SK-N-MC (cell line): ENCODE measurements around the gene HASPIN.

Source experiments
- EZH2 ChIP-seq: fragments of 200-600 bp; sonication (generic); IDR thresholded peaks from one replicate; pipeline ENCODE4 v1.6.1; 2017; ENCODE audit warnings: antibody characterized with exemption
- FOXP2 ChIP-seq: optimal IDR thresholded peaks from 2 replicates; pipeline ENCODE3; 2011; ENCODE audit warnings: mild to moderate bottlenecking, moderate library complexity; ENCODE audit not compliant: insufficient read depth; ENCODE audit errors: extremely low read length, control extremely low read depth
- POLR2AphosphoS5 ChIP-seq: IDR thresholded peaks from 2 replicates; pipeline ENCODE4 v1.6.1; 2012; ENCODE audit warnings: mild to moderate bottlenecking, low read depth, low read length, borderline replicate concordance

GRCh38 chr17:3712811-3713463 is 10.8 kb upstream of the HASPIN start:
- TF ChIP-seq POLR2AphosphoS5 (no peak), EZH2 (no peak), FOXP2 (no peak)
